BJ (cell line): ENCODE results near the gene TSC22D4. TPM values are rescaled to one million over a fixed set of nuclear protein-coding genes. Genes with fewer than 3 reads are reported as not detected.
"Not testable (repeated sequence)": the region's sequence is repeated elsewhere in the genome, so short reads cannot be mapped to it uniquely, and the experiment has no call there.

Experiments used
- CTCF ChIA-PET: fragments of 350-600 bp; formaldehyde crosslinking; extraction: SDS; loops from one replicate; lab custom pipeline; 2021; ENCODE audit warnings: antibody characterized with exemption, inconsistent platforms; lab: Yijun Ruan, JAX
- POLR2A ChIA-PET: fragments of 300-600 bp; sonication (Branson Sonifier 250); formaldehyde crosslinking; extraction: SDS; loops from one replicate; lab custom pipeline; 2021; ENCODE audit warnings: antibody characterized with exemption; lab: Charles Lee
- DNase-seq: peaks from one replicate; pipeline ENCODE4 v3.0.0-alpha.2; 2011; ENCODE audit warnings: low read depth
- H3K27me3 ChIP-seq: 2 replicates; pipeline ENCODE4 v1.6.0; 2011; ENCODE audit warnings: low read length; ENCODE audit not compliant: control insufficient read depth, insufficient read depth
- H3K36me3 ChIP-seq: 2 replicates; pipeline ENCODE4 v1.5.1; 2011; ENCODE audit warnings: low read length; ENCODE audit not compliant: control insufficient read depth, insufficient read depth
- H3K4me3 ChIP-seq: 2 replicates; pipeline ENCODE4 v1.5.1; 2011; ENCODE audit warnings: low read depth, mild to moderate bottlenecking, control low read depth, low read length
- CTCF ChIP-seq: IDR thresholded peaks from 2 replicates; pipeline ENCODE4 v1.5.1; 2011; ENCODE audit warnings: low read depth, mild to moderate bottlenecking, control low read depth, inconsistent platforms, low read length, moderate library complexity; ENCODE audit not compliant: insufficient read depth
- polyA minus RNA-seq: library from RNA; depleted of rRNA, polyadenylated mRNA; stranded (reverse); fragments of >200 nt; gene quantifications from 2 replicates; pipeline ENCODE4 v1.2.3, GENCODE V29; 2011; rRNA and poly(A)+ RNA removed
- polyA plus RNA-seq: library from polyadenylated mRNA; depleted of rRNA; stranded (reverse); fragments of >200 nt; gene quantifications from 2 replicates; pipeline ENCODE4 v1.2.3, GENCODE V29; 2011; rRNA removed

TSC22D4 gene
- polyA plus RNA-seq (9.7 and 20.7 TPM in 2 replicates), polyA minus RNA-seq (7.5 and 9.5 TPM in 2 replicates)

GRCh38 chr7:100478958-100479660, at the start of gene TSC22D4:
Gene TSC22D4, minus strand, starts transcription at chr7:100479214. Its CDS starts 1,176 bp downstream, at chr7:100478038.
- ChIA-PET CTCF (interaction anchor here (0.9 to 5.2 kb wide), 9 partner anchors 10 to 213 kb away, joined by 3 to 34 read pairs (median 4); no protein-coding TSS in a partner anchor), POLR2A (interaction anchor here (0.6 kb wide), 1 partner anchor 63 kb away, joined by 4 read pairs; no protein-coding TSS in a partner anchor)
- Histone ChIP-seq H3K36me3 (peaks cover 3% of the 10 kb centered on the region), H3K27me3 (no peaks in the 10 kb centered on the region), H3K4me3 (peak within 1 kb of the TSS; percentile 98)
- TF ChIP-seq CTCF, result no peak
- peak; percentile 63 for DNase-seq

GRCh38 chr7:100528108-100528866, 49.3 kb upstream of the TSC22D4 start:
- POLR2A ChIA-PET, CTCF ChIA-PET, H3K27me3 ChIP-seq, H3K36me3 ChIP-seq, H3K4me3 ChIP-seq, DNase-seq: not testable (repeated sequence)

GRCh38 chr7:100523192-100523591, 44.2 kb upstream of the TSC22D4 start:
- CTCF ChIA-PET, H3K4me3 ChIP-seq, H3K36me3 ChIP-seq, DNase-seq, H3K27me3 ChIP-seq, POLR2A ChIA-PET: not testable (repeated sequence)

- POLR2A ChIA-PET, H3K27me3 ChIP-seq, DNase-seq, H3K36me3 ChIP-seq, H3K4me3 ChIP-seq: not testable (repeated sequence)
- CTCF ChIA-PET, result interaction anchor here (0.9 to 1.5 kb wide), 2 partner anchors 10 to 26 kb away, joined by 3 to 4 read pairs; no protein-coding TSS in a partner anchor
Measured at GRCh38 chr7:100521909-100522593, 43.0 kb upstream of the TSC22D4 start.

- Histone ChIP-seq H3K36me3 (no peaks in the 10 kb centered on the region), H3K4me3 (no peak overlapping the region), H3K27me3 (0 out of 2 replicates have a peak, but pooled peaks cover 5% of the 10 kb centered on the region)
- DNase-seq, result no peak
- no peak for TF ChIP-seq CTCF
- CTCF ChIA-PET, result interaction anchor here (1.3 to 1.5 kb wide), 2 partner anchors 11 to 43 kb away, joined by 4 read pairs; no protein-coding TSS in a partner anchor
- POLR2A ChIA-PET, result no interaction called here
Measured at GRCh38 chr7:100521076-100521475, 42.1 kb upstream of the TSC22D4 start.

- Histone ChIP-seq H3K4me3 (no peak overlapping the region), H3K36me3 (no peaks in the 10 kb centered on the region), H3K27me3 (0 out of 2 replicates have a peak, but pooled peaks cover 5% of the 10 kb centered on the region)
- ChIA-PET CTCF (interaction anchor here (1.0 to 1.3 kb wide), 2 partner anchors 44 to 50 kb away, joined by 3 to 4 read pairs; no protein-coding TSS in a partner anchor), POLR2A (interaction anchor here (0.6 kb wide), 1 partner anchor 19 kb away, joined by 7 read pairs; no protein-coding TSS in a partner anchor)
- DNase-seq, result no peak
- TF ChIP-seq CTCF, result no peak
Measured at GRCh38 chr7:100520138-100520537, 41.1 kb upstream of the TSC22D4 start.
